ENCODE data around the gene KANSL2. TPM values are rescaled to one million over a fixed set of nuclear protein-coding genes. Genes with fewer than 3 reads are reported as not detected.

Gene KANSL2
- total RNA-seq, 1 experiment from 2014 or later, result 70.0 TPM

DNA sequence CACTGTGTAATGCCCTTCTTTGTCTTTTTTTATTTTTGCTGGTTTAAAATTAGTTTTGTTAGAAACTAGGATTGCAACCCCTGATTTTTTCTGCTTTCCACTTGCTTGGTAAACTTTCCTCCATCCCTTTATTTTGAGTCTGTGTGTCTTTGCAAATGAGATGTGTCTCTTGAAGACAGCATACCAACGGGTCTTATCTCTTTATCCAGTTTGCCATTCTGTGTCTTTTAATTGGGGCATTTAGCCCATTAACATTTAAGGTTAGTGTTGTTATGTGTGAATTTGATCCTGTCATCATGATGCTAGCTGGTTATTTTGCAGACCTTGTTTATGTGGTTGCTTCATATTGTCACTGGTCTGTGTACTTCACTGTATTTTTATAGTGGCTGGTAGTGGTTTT lies 68.7 kb downstream of the KANSL2 start:
- DNase-seq (ENCODE audit: low spot score), result no peak

Other genes starting within 250 kb of the KANSL2 start
- not detected in 2 replicates for gene ANP32D, start 209.7 kb downstream of the KANSL2 start, total RNA-seq (2014; rRNA removed; shearing (Covaris generic))
- gene C12orf54, start 199.7 kb downstream of the KANSL2 start, total RNA-seq (2014; rRNA removed; shearing (Covaris generic)), result not detected in 2 replicates
- not detected in 2 replicates for gene OR8S1, start 156.6 kb downstream of the KANSL2 start, total RNA-seq (2014; rRNA removed; shearing (Covaris generic))
- gene LALBA, start 112.2 kb downstream of the KANSL2 start, total RNA-seq (2014; rRNA removed; shearing (Covaris generic)), result not detected in 2 replicates
- gene CCNT1, start 34.5 kb upstream of the KANSL2 start, total RNA-seq (2014; rRNA removed; shearing (Covaris generic)), result 25.7 and 26.9 TPM in 2 replicates
- 7.8 and 8.5 TPM in 2 replicates for gene ADCY6, start 106.9 kb upstream of the KANSL2 start, total RNA-seq (2014; rRNA removed; shearing (Covaris generic))
- gene CACNB3, start 136.3 kb upstream of the KANSL2 start, total RNA-seq (2014; rRNA removed; shearing (Covaris generic)), result 15.1 and 17.7 TPM in 2 replicates
- gene DDX23, start 169.9 kb upstream of the KANSL2 start, total RNA-seq (2014; rRNA removed; shearing (Covaris generic)), result 65.5 and 75.0 TPM in 2 replicates
- 0.06 and 0.14 TPM in 2 replicates for gene RND1, start 183.6 kb upstream of the KANSL2 start, total RNA-seq (2014; rRNA removed; shearing (Covaris generic))
- gene FKBP11, start 243.3 kb upstream of the KANSL2 start, total RNA-seq (2014; rRNA removed; shearing (Covaris generic)), result 12.1 and 14.2 TPM in 2 replicates

All from H4 (cell line).